Cardiac fibroblast (primary cell): ENCODE measurements around the gene LRRC9.

Source experiments
- DNase-seq, 2 donors: peaks; one replicate each; pipeline versions ENCODE4 v3.0.0 to v3.0.0-alpha.2; 2010; ENCODE audit warnings: low read depth in 2 of 2
- H3K4me3 ChIP-seq, 2 donors: replicated peaks in 1 of 2; 1 replicate in 1 of 2; 2 replicates in 1 of 2; pipeline ENCODE4 v1.5.1; 2011; ENCODE audit warnings: low read depth in 2 of 2, low read length in 2 of 2, mild to moderate bottlenecking in 2 of 2, moderate library complexity in 1 of 2
- TF ChIP-seq, protein P1 (sequence below): IDR thresholded peaks from one replicate; pipeline ENCODE4 v1.5.1; 2011; ENCODE audit warnings: low read depth, mild to moderate bottlenecking, low read length, inconsistent platforms

The LRRC9 gene

DNA sequence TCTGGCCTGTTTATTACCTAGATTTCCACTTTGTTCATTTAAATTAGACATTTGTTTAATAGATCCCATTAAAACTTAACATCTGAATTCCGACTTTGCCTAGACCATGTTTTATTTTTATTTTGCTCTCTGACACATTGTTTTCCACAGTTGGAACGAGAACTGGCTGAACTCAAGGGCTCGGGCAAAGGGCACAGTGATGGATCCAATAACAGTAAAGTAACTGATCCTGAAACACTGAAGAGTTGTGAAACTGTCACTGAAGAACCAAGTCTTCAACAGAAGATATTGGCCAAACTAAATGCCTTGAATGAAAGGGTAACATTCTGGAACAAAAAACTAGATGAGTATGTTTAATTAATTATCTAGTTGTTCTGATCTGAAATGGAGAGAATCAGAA is 39.7 kb downstream of the LRRC9 start:
- DNase-seq: no peak
- TF ChIP-seq, protein P1, sequence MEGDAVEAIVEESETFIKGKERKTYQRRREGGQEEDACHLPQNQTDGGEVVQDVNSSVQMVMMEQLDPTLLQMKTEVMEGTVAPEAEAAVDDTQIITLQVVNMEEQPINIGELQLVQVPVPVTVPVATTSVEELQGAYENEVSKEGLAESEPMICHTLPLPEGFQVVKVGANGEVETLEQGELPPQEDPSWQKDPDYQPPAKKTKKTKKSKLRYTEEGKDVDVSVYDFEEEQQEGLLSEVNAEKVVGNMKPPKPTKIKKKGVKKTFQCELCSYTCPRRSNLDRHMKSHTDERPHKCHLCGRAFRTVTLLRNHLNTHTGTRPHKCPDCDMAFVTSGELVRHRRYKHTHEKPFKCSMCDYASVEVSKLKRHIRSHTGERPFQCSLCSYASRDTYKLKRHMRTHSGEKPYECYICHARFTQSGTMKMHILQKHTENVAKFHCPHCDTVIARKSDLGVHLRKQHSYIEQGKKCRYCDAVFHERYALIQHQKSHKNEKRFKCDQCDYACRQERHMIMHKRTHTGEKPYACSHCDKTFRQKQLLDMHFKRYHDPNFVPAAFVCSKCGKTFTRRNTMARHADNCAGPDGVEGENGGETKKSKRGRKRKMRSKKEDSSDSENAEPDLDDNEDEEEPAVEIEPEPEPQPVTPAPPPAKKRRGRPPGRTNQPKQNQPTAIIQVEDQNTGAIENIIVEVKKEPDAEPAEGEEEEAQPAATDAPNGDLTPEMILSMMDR: no peak
- H3K4me3 ChIP-seq: no peak overlapping the region

GRCh38 chr14:59961518-59962062 is 41.6 kb downstream of the LRRC9 start:
- TF ChIP-seq, protein P1: no peak
- no peak overlapping the region for H3K4me3 ChIP-seq
- no peak for DNase-seq

GRCh38 chr14:59964251-59965007 is 44.5 kb downstream of the LRRC9 start:
- no peak overlapping the region for H3K4me3 ChIP-seq
- TF ChIP-seq, protein P1: no peak
- DNase-seq: peak in 1 of 2 donors; percentile 7

DNA sequence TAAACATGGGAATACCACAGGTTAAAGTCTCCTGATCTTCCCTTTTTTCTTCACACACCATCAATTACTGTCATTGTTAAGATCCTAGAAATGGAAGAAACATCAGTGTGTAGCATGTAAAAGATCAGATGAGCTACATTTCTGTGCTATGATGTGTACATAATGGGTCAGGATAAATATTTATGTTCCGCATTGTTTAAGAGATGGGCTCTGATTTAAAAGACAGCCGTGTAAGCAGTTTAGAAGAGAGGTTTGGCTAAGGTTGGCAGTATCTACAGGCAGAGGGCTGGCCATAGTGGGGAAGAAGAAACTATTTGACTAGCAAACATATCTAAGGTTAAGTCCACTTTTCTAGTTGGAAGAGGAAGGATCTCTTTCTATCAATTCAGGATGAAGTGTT is 49.4 kb downstream of the LRRC9 start:
- H3K4me3 ChIP-seq: no peak overlapping the region
- DNase-seq: peak in 1 of 2 donors; percentile 54
- TF ChIP-seq, protein P1: no peak

DNA sequence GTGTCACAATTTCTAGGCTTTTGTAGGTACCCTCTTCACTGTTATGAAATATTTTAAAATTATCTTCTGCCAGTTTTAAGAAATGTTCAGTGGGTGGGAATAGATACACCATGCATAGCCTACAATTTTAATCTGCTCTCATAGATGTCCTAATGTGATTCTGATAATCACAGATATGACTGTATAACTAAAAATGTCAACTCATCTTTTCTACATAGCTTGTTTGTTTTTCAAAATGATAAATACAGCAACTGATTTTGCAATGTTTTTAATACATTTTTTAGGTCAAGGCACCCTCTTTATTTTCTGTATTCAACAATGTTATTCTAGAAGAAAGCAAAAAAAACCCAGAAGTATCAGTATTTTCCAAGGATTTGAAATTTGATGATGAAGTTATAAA is 61.6 kb downstream of the LRRC9 start:
- no peak for DNase-seq
- no peak overlapping the region for H3K4me3 ChIP-seq
- TF ChIP-seq, protein P1: no peak

DNA sequence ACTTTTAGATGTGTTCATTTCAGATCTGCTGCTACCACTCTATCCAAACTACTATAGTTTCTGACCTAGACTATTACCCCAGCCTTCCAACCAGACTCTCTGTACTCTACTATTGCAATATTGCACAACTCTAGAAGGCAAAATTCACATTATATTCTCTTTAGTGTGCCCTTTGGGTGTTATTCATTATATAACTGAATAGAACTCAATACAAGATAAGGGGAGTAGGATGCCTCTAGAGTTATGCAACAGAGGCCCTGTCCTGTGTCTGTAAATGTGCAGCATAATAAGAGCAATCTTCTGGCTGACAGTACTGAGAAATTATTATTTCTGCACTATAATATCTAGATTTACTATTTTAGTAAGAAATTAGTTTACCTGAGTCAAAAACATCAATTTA is 63.1 kb downstream of the LRRC9 start:
- H3K4me3 ChIP-seq: no peak overlapping the region
- no peak for DNase-seq
- TF ChIP-seq, protein P1: no peak
